Smooth muscle cell of the brain vasculature (primary cell): ENCODE measurements around the gene UIMC1.

Source experiments
- DNase-seq: peaks from one replicate; pipeline ENCODE4 v3.0.0-alpha.2; 2012; ENCODE audit warnings: low read depth, low spot score

The UIMC1 gene

DNA sequence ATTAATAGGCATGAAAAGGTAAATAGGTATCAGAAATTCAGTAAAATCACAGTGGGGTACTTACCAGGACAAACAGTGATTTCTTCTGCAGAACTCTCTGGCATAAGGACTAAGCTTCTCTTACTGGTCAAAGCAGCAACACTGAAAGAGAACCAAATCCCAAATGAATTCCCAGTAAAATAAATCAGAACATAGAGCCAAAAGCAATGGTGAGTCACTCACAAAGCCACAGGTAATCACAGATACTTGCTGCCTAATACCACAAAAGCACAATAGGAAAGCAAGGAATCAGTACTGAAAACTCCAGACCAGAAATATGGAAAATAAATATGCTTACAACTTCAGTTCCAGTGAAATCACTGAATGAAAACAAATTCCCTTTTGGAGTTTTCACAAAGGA, 50.7 kb downstream of the UIMC1 start:
- DNase-seq: peak; percentile 51

DNA sequence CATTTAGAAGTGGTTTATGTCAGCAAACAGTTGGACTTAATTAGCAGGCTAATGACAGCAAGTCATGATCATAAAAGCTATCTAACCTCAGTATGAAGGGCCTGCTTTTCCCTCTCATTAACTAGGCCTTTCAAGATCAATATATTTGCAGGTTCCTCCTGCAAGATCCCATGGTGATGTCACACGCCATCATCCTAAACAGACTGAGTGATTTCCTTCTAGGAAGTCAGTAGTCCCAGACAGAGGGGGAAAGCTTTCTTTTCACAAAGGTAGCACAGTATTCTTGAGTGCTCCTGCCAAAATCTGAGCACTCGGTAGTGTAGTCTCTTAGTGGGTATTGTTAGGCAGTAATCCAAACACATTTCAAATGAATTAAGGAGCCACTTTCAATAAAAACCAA, 52.5 kb downstream of the UIMC1 start:
- DNase-seq: no peak

DNA sequence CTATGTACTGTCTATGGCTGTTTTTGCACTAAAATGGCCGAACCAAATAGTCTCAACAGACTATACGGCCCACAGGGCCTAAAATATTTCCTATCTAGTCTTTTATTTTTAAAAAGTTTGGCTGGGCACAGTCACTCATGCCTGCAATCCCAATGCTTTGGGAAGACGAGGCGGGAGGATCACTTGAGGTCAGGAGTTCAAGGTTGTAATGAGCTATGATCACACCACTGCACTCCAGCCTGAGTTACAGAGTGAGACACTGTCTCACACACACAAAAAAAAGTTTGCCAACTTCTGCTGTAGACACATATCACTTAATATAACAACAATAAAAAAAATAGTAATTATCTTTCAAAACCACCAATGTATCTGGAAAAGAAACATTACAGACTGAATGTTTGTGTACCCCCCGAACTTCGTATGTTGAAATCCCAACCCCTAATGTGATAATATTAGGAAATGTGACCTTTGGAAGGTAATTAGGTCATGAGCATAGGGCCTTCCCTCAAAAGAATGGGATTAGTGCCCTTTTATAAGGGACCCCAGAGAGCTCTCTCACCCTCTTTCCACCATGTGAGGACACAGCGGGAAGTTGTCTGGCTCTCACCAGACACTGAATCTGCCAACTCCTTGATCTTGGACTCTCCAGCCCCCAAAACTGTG, 53.9 kb downstream of the UIMC1 start:
- DNase-seq: no peak

DNA sequence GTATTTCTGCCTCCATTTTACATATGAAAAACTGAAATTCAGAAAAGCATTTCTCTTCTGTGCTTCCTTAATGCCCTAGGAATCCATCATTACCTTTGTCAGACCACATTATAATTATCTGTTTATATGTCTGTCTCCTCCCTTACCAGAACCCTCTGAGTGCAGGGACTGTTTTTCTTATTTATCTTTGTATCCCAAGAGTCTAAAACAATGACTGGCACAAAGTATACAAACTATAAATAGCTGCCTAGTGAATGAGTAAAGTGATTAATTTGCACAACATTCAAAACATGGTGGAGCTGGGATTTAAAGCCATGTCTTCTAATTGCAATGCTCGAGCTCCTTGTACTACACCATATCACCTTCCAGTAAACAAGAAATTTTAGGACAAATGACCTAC, 58.1 kb downstream of the UIMC1 start:
- DNase-seq: no peak

DNA sequence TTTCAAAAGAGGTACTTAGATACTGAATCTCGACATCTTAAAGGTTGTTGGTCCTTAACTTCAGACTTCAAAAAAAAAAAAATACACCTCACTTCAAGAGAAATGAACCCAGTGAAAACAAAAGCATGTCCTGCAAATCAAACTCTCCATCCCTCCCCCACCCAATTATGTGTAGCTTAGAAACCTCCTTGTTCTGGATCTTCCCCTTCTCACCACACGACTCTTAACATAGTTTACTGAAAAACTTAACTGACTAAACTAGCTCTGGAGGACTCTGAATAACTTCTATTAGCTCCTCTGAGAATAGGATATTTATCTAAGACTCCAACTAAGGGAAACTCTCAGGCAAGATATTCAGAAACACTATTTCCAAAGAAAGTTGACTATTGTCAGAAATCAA, 58.7 kb downstream of the UIMC1 start:
- DNase-seq: no peak

DNA sequence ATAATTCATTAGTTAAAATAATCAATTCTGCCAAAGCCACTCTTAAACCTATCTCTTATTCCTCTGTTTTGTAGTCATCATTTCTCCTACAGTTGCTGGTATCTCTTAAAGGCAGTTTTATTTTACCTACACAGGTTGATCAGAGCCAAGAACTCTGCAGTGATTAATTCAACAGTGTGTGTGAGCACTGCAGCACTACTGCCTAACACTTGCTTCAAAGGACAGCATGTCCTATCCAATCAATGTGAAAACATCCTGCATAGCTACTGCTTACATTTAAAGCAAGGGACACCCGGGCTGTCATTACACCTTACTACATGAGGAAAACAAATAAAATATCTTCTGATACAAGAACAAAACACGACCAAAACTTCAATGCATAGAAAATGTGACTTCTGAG, 62.3 kb downstream of the UIMC1 start:
- DNase-seq: no peak

DNA sequence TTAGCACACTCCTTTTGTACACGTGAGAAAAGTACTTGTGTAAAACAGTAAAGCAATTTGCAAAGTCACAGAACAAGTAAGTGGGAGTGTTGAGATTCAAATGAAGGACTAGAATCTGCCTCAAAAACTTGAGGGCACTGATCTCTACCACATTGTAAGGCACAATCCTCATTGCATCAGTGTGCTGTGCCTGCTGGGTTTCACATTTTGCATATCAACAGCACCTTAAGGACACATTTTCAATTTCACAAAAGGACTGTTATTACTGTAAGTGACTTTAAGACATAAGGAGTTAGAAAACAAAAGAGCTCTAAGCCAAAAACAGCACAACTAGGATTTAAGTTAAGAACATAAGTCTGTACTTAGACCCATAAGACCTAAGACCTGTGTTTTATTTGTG, 62.8 kb downstream of the UIMC1 start:
- no peak for DNase-seq

DNA sequence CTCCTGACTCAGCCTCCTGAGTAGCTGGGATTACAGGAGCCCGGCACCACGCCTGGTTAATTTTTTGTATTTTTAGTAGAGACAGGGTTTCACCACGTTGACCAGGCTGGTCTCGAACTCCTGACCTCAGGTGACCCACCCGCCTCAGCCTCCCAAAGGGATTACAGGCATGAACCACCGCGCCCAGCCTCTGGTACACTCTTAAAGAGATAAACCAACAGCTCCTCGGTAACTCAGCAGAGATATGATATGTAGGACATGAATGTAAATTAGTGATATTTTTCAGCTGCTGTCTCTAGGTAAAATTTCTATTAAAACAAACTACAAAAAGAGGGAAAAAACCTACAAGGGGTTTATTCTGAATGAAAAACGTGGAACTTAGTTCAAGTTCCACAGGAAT, 64.6 kb downstream of the UIMC1 start:
- no peak for DNase-seq

DNA sequence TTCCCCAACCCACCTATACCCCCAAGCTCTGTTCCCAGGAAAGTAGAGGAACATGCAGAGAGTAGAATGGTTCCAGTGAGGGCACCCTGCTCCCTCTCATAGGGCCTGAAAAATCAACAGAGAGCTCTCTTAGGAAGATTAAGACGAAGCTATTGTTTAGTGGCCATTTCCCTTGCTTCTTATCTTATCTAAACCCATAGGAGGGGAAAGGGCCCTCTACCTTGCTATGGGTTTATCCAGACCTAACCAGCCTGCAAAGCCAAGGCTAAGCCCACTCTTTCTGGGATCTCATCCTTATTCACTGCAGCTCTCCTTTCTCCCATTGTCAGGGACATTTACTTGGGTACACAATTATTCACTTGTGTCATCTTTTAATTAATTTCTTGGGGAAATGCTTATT, 68.1 kb downstream of the UIMC1 start:
- DNase-seq: no peak

DNA sequence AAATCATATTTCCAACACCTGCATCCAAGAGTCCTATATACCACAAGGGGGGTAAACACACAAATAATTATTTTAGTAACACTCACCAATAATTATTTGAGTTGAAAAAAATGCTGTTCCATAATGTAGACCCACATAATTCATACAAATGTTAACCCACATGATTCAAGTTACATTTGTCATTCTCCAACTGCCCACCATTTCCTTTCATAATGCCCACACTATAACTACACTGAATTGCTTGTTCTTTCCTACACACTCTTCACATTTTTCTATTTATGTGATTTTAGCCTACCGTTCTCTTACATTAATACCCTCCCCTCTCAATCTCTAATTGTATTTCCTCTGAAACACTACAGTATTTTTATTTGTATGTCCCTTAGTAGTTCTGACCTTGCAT, 71.6 kb downstream of the UIMC1 start:
- no peak for DNase-seq

DNA sequence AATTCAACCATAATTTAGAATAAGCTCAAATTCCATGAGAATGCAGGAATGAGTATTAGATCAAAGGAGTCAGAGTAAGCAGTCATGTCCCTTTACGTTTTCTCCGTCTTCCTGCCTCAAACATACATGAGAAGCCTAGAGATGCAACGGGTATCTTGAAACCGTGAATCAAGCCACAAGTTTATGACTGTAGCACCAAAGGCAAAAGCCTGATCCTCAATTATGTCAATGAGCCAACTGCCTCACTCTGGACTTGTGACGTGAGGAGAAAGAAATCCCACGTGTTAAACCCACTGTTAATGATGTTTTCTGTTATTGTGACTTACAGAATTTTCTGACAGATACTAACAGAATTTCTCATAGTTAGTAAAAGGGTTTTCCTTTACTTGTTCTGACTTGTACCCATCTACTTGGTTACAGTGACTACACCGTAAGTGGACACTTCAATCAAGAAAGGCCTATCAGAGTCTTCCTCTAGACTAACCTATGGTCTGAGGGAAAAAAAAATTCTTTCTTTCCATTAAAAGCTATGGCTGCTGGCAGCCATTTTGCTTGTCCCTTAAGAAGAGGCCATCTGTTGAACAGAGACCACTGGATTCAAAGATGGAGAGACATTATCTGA, 72.2 kb downstream of the UIMC1 start:
- no peak for DNase-seq

DNA sequence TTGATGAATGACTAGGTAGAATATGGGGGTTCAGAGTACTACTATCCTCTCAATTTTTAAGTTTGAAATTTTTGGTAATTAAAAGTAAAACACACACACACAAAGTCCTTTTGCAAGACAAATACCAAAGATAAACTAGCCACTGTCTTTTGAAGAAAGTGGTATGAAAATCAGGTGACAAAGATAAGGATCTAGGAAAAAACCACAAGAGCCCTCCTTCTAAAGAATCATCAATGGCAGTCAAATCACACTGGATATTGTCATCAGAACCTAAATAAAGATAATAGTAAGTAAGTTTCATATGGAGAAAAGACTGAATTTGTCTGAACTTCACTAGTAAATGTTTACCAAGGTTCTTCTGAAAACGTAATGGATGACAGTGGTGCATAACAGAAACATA, 76.9 kb downstream of the UIMC1 start:
- DNase-seq: no peak

DNA sequence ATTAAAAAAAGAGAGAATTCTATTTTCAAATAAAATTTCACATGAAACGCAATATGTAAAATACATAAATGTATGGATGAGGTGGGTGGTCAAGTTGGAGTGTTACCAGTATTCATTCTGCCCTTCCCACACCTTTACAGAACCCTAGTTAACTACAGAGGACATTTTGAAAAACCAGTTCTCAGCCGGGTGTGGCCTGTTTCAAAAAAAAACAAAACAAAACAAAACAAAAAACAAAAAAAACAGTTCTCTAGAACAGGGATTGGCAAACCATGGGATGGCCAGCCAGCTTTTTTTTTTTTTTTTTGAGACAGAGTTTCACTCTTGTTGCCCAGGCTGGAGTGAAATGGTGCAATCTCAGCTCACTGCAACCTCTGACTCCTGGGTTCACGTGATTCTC, 79.0 kb downstream of the UIMC1 start:
- no peak for DNase-seq

DNA sequence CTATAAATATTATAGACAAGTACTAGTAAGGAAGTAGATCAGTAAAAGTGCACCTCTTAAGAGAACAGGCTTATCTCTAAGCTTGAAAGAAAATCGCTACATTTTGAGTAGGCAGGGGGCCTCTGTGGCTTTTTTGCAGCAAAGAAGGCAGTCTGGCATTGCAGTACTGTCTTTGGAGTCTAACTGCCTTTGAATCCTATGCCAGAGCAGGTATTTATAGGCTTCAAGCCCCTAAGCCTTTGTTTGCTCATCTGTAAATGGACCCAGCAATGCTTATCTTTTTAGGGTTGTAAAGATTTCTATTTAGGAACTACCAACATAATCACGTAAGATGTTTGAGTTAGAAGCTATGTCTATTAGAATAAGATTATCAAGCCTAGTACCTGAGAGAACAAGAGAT, 83.8 kb downstream of the UIMC1 start:
- no peak for DNase-seq

DNA sequence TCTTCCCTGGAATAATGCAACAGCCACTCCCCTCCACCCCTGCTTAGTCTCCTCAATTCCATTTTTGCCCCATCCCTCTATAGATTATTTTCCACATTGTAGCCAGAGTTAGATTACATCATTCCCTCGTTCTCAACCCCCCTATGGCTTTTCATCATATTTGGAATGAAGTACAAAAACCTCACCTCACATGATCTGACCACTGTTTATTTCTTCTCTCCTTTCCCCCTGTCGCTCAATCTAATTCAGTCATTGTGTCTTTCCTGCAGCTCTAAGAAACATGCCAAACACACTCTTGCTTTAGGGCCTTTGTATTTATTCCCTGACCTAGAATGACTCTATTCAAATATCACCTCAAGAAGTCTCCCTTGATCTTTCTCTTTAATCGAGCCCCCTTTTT, 84.9 kb downstream of the UIMC1 start:
- no peak for DNase-seq

DNA sequence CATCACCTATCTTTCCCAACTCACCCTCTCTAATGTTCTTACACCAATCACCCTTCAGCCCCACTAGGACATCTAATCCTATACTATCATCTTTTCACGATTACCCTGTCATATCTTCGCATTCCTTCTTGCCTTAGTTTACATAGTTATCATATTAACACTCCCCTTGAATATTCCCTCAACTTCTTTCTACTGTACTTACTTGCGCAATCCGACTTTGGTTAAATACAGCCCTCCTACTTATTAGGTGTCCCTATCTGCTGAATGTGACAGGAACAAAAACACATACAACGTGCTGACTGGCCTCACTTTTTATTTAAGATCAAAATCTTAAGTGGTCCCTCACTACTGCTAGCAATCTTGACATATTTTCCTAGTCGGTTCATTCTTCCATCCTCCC, 88.0 kb downstream of the UIMC1 start:
- no peak for DNase-seq

DNA sequence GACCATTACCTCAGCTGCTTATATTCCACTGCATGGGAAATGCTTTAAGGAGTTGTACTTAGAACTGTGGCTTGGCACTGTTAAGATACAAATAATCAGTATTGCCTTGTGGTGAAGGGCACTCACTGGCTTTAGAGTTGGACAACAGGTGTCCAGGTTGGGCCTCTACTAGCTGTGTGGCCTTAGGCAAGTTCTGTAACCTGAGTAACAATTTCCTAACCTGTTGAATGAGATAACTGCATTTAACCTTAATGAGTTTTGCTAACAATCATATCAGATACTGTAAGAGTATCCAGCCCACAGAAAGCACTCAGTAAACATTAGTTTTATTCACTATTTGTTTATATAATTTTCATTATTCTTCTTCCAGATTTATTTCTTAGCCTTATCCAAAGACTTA, 90.2 kb downstream of the UIMC1 start:
- DNase-seq: no peak

DNA sequence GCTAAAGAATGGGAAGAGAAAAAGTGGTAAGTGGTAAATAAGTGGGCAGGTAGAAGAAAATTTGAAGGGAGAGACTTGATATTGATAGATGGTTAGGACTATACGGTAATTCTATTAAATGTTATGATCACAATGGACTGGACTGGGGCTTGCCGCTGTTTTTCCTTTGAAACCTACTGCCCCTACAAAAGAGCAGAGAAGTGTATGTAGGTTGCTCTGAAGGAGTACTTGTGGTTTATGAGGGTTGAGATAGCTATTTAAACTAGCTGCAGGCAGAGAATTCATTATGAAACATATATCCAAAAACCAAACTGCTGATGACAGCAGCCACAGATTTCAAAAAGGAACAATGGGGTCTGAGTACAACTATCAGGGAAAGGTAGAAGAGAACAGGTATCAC, 90.7 kb downstream of the UIMC1 start:
- no peak for DNase-seq

DNA sequence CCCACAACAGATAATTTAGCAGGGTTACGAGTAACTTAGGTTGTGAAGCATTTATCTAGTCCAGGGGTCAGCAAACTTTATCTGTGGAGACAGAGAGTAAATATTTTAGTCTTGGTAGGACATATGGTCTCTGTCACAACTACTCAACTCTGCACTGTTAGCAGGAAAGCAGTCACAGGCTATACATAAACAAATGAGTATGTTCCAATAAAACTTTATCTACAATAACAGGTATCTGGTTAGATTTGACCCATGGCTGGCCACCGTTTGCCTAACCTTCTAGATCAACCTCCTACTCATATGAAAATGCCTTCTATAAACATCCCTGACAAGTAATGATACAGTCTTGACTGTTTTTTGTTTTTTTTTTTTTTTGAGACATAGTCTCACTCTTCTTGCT, 94.5 kb downstream of the UIMC1 start:
- DNase-seq: no peak

DNA sequence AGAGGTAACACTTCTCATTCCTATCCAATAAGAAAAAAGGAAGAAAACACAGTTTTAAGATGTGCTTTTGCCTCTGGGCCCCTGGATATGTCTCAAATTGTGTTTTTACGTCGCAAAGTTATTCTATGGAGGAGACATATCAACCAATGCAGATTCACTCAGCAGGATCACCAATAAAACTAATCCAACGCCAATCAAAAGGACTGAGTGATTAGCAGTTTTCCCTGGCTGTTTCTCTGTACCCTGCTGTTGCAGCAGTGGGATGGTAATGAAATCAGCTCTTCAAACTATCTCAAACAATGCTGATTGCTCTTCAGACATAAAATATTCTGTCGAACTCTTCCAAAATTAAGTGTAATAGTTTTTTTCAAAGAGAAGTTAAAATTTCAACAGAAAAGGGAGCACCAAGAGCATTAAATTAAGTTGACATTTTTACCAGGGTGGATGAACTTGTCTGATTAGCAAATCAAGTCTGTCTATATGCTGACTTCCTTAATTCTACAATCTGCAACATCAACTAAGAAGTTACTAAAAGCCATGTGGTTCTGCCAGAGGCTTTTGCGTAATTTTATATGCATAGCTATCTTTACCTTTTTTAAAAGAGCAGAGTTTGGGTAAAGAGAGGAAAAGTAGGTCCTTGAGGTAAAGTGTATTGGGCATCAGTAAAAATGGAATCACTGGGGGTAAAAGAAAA, 97.8 kb downstream of the UIMC1 start:
- DNase-seq: no peak

DNA sequence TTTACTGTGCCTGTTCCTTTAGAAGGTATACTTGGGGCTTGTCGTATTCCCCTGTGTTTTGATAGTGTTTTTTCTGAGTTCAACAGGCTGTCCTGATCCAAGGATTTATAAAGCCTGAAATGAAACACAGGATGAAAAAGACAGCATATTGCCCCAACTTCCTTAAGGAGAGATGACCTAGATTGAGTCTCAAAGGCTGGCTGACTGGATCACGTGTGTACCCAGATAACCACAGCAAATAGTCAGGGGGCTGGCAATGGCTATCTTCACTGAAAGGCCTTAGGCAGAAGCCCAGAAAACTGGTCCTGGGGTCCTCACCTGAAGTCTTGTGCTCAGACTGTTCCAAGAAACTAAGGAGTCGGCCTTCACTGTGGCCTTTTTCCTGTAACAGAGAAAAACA, 99.8 kb downstream of the UIMC1 start:
- DNase-seq: no peak

DNA sequence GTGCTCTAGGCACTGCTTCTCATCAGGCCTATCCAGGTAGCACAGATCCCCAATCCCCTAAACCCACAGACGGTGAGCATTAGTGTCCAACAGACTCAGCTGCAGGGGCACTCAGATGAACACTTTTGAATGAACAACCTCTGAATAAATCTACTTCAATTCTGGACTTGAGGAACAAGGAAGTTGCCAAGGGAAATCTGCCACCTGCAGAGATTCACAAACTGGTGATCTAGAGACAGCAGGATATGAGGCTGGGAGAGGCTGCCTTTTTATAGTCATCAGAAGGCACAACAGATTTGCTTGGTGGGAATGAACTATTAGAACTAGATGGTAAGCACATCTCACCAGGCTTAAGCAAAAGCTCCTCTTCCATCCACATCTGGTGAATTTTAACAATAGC, 100.5 kb downstream of the UIMC1 start:
- DNase-seq: no peak

DNA sequence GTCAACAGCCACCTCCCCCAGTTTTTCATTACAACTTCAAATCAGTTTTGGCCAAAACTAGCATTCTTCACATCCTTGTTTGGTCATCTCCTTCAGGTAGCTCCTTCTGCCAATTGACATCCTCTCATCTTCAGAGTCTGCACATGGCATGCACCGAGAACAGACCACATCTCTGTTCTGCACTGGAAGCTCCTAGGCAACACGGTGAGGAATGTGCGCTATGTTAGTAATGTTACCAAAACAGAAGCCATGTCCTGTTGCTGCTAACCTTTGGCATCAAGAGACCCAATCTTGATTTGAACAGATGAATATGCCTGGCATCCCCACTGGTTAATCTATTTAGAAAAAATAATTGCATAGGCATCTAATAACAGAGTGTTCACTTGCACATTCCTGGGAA, 102.3 kb downstream of the UIMC1 start:
- no peak for DNase-seq
